HG03439 (cell line): Measurements from ENCODE around the gene AQP5.

Experiments used
- ATAC-seq: cut with Tn5 transposase; IDR thresholded peaks from one replicate; pipeline ENCODE4 v1.9.1; 2021; ENCODE audit warnings: mild to moderate bottlenecking, moderate library complexity; ENCODE audit not compliant: unreplicated experiment

Gene AQP5

GRCh38 chr12:49961111-49961922, at the start of gene AQP5:
TSS of gene AQP5 (plus strand) at chr12:49961872. CDS start at chr12:49962018, 146 bp downstream.
- no peak for ATAC-seq

GRCh38 chr12:49912345-49913255, 49.1 kb upstream of the AQP5 start:
- ATAC-seq: no peak

GRCh38 chr12:49916129-49916919, 45.3 kb upstream of the AQP5 start:
- no peak for ATAC-seq

- no peak for ATAC-seq
Measured at GRCh38 chr12:49917166-49917787, 44.4 kb upstream of the AQP5 start.

GRCh38 chr12:49917788-49918173, 43.9 kb upstream of the AQP5 start:
- ATAC-seq: no peak

GRCh38 chr12:49920241-49920914, 41.3 kb upstream of the AQP5 start:
- ATAC-seq: no peak

GRCh38 chr12:49920915-49921286, 40.8 kb upstream of the AQP5 start:
- ATAC-seq: no peak

GRCh38 chr12:49921299-49921698, 40.4 kb upstream of the AQP5 start:
- no peak for ATAC-seq

- ATAC-seq: no peak
Measured at GRCh38 chr12:49921936-49922335, 39.7 kb upstream of the AQP5 start.

GRCh38 chr12:49922349-49923034, 39.2 kb upstream of the AQP5 start:
- no peak for ATAC-seq

GRCh38 chr12:49923035-49923644, 38.5 kb upstream of the AQP5 start:
- no peak for ATAC-seq

GRCh38 chr12:49923880-49924556, 37.7 kb upstream of the AQP5 start:
- no peak for ATAC-seq

- no peak for ATAC-seq
Measured at GRCh38 chr12:49924628-49925246, 36.9 kb upstream of the AQP5 start.

DNA sequence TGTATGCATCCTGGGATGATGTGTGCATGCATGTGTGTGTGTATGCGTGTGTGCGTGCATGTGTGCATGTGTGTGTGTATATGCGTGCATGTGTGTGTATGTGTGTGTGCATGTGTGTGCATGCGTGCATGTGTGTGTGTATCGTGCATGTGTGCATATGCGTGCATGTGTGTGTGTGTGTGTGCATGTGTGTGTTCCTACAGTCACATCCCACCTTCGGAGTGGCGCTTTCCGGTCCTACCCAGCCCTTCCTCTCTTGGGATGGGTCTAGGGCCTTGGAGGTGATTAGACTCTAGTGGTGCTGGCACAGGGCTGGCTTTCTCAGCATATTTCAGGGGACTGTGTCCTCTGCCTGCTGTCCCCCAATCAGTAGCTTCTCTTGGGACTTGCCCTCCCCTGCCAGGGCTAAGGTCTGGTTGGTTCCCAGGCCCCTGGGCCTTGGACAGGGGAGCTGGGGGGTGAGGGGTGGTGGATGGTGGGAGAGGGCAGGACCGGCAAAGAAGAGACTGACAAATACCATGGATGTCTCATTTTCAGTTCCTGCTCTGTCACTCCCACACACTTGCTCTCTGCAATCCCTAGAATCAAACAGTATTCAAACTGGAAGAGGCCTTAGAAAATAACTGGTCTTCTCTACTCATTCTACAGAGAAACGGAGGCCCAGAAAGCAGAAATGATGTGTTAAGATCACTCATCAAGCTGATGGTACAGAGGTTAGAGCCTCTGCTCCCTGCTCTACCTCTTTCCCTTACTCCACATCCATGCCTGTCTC, 36.1 kb upstream of the AQP5 start:
- ATAC-seq: no peak

DNA sequence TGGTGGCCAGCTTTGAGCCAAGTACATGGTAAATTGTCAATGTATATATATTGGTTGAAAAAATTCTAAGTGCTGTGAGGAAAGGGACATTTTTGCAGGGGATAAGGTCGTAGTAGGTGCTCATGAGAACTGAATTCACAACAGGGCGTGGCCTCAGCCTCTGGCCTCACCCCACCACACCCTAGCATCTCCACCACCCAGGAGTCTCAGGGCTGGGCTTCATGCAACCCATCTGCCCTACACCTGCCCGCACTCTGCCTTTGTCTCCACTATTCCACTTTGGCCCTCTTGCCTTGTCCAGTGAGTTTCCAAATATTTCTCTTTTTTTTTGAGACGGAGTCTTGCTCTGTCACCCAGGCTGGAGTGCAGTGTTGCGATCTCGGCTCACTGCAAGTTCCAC, 33.2 kb upstream of the AQP5 start:
- ATAC-seq: no peak

DNA sequence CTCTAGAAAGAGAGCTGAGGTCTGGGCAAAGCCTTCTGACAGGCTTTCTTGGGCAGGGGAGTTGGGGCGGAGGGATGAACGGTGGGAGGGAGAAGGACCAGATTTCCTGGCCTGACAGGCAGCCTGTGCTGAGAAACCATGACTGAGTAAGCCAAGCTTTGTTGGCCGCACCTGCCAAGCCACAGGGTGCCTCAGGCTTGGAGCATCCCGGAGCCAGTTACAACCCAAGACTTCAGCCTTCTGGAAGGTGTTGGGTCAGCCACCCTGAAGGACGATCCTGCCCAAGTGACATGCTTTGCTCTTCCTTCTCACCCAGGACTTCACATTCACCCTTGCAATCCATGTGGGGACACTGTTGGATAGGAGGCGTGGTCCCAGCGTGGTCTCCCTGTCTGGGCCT, 32.1 kb upstream of the AQP5 start:
- no peak for ATAC-seq

DNA sequence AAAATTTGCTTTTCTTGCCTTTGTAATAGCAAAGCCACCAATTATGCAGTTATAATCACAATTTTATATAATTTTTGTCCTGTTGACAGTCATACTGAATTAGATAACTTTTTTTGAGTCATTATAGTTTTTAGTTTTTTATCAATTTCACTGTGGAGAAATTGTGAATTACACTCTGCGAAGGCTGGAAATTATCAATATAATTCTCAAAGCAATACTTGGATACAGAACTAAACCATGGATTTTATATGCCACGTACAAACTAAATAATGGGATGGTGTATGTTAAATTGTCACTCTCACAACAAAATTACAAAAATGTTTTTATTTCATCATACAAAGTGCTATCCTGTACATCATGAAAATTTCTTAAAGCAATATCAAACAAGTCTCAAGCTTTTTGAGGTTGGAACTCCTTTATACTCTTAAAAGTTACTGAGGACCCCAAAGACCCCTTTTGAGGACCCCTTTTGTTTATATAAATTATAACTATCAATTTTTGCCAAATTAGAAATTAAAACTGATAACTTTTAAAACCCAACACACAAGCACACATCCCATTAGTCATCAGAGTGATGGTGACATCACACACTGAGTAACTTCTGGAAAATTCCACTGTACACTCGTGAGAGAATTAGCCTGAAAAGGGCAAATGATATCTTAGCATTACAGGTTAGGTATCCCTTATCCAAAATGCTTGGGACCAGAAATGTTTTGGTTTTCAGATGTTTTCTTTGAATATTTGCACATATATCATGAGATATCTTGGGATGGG, 31.0 kb upstream of the AQP5 start:
- no peak for ATAC-seq
